ENCODE results near the gene TRIM66.

Gene TRIM66

GRCh38 chr11:8613036-8613435, 69.4 kb downstream of the TRIM66 start:
- TF ChIP-seq CTCF (IDR thresholded peaks at IDR 0.05; ENCODE audit: insufficient read depth, low read length) (no peak), GABPA (IDR thresholded peaks at IDR 0.05; ENCODE audit: low read depth) (no peak)
- H3K27ac ChIP-seq (replicated peaks) = no peak overlapping the region
- H3K27me3 ChIP-seq (ENCODE audit: insufficient read depth, poor library complexity, severe bottlenecking) = no peaks in the 10 kb centered on the region
- DNase-seq (ENCODE audit: low read depth in 1 of 2, low spot score in 1 of 2) = no peak
- H3K4me3 ChIP-seq (replicated peaks; ENCODE audit: insufficient read depth, low read length) = no peak overlapping the region

GRCh38 chr11:8612522-8612921, 69.9 kb downstream of the TRIM66 start:
- H3K27me3 ChIP-seq (ENCODE audit: insufficient read depth, poor library complexity, severe bottlenecking) = no peaks in the 10 kb centered on the region
- DNase-seq (ENCODE audit: low read depth in 1 of 2, low spot score in 1 of 2) = no peak
- no peak overlapping the region for H3K4me3 ChIP-seq (replicated peaks; ENCODE audit: insufficient read depth, low read length)
- no peak overlapping the region for H3K27ac ChIP-seq (replicated peaks)
- TF ChIP-seq SPI1 (IDR thresholded peaks at IDR 0.05; ENCODE audit: borderline replicate concordance, low read depth) (no peak), REST (IDR thresholded peaks at IDR 0.05; ENCODE audit: insufficient replicate concordance, low read depth) (no peak), CTCF (IDR thresholded peaks at IDR 0.05; ENCODE audit: insufficient read depth, low read length) (no peak), POLR2AphosphoS5 (IDR thresholded peaks at IDR 0.05; ENCODE audit: low read depth) (no peak), GABPA (IDR thresholded peaks at IDR 0.05; ENCODE audit: low read depth) (no peak)

GRCh38 chr11:8610532-8611116, 71.8 kb downstream of the TRIM66 start:
- TF ChIP-seq CTCF (IDR thresholded peaks at IDR 0.05; ENCODE audit: insufficient read depth, low read length) (no peak), GABPA (IDR thresholded peaks at IDR 0.05; ENCODE audit: low read depth) (no peak), POLR2AphosphoS5 (IDR thresholded peaks at IDR 0.05; ENCODE audit: low read depth) (no peak), REST (IDR thresholded peaks at IDR 0.05; ENCODE audit: insufficient replicate concordance, low read depth) (no peak)

GRCh38 chr11:8608652-8609051, 73.8 kb downstream of the TRIM66 start:
- no peak for DNase-seq (ENCODE audit: low read depth in 1 of 2, low spot score in 1 of 2)
- TF ChIP-seq GABPA (IDR thresholded peaks at IDR 0.05; ENCODE audit: low read depth) = no peak
- no peak for TF ChIP-seq POLR2AphosphoS5 (IDR thresholded peaks at IDR 0.05; ENCODE audit: low read depth)
- no peak for TF ChIP-seq REST (IDR thresholded peaks at IDR 0.05; ENCODE audit: insufficient replicate concordance, low read depth)
- no peak for TF ChIP-seq CTCF (IDR thresholded peaks at IDR 0.05; ENCODE audit: insufficient read depth, low read length)
- TF ChIP-seq SPI1 (IDR thresholded peaks at IDR 0.05; ENCODE audit: borderline replicate concordance, low read depth) = no peak
- no peak overlapping the region for H3K4me3 ChIP-seq (replicated peaks; ENCODE audit: insufficient read depth, low read length)
- H3K27ac ChIP-seq (replicated peaks) = no peak overlapping the region
- H3K27me3 ChIP-seq (ENCODE audit: insufficient read depth, poor library complexity, severe bottlenecking) = no peaks in the 10 kb centered on the region

More at GRCh38 chr11:8610532-8611116, 71.8 kb downstream of the TRIM66 start:
- no peaks in the 10 kb centered on the region for H3K27me3 ChIP-seq (ENCODE audit: insufficient read depth, poor library complexity, severe bottlenecking)
- no peak overlapping the region for H3K27ac ChIP-seq (replicated peaks)
- no peak overlapping the region for H3K4me3 ChIP-seq (replicated peaks; ENCODE audit: insufficient read depth, low read length)
- no peak for DNase-seq (ENCODE audit: low read depth in 1 of 2, low spot score in 1 of 2)

All from HL-60 (cell line).